Fibroblast of pulmonary artery (primary cell): ENCODE data around the gene CUX1.

ENCODE experiments used
- DNase-seq: peaks from one replicate; pipeline ENCODE4 v3.0.0-alpha.2; 2010; ENCODE audit warnings: low read depth
- H3K4me3 ChIP-seq: replicated peaks from 2 replicates; pipeline ENCODE4 v1.5.1; 2011; ENCODE audit warnings: low read depth, mild to moderate bottlenecking, control low read depth, low read length, moderate library complexity
- CTCF ChIP-seq: IDR thresholded peaks from 2 replicates; pipeline ENCODE4 v1.5.1; 2011; ENCODE audit warnings: mild to moderate bottlenecking, control low read depth, low read length, inconsistent platforms; ENCODE audit errors: missing control alignments

The CUX1 gene

GRCh38 chr7:101964680-101965452 is 147.4 kb downstream of the CUX1 start:
- DNase-seq = no peak
- H3K4me3 ChIP-seq = no peak overlapping the region
- no peak for TF ChIP-seq CTCF

DNA sequence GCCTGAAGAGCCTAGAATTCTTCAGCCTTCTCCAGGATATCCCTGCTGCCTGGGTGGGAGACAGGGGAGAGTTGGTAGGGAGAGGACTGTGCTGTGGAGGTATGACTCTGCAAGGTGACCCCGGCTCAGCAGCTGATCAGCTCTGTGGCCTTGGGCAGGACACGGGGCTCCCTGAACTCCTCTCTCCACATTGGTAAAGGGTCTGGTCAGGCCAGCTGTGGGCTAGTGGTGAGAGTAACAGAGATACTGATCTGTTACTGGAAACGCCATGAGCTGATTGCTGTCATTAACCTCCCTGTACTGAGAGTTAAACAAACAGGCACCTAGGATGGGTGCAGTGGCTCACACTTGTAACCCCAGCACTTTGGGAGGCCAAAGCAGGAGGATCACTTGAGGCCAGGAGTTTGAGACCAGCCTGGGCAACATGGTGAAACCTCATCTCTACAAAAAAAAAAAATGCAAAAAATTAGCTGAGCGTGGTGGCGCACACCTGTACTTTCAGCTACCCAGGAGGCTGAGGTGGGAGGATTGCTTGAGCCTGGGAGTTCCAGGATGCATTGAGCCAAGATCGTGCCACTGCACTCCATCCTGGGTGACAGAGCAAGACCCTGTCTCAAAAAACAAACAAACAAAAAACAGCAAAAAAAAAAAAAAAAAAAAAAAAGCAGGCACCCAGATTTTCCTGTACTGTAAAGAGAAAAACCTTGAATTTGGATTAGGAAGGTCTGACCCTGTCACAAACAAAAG is 151.5 kb downstream of the CUX1 start:
- TF ChIP-seq CTCF = no peak
- DNase-seq = no peak

GRCh38 chr7:101969997-101970585 is 152.7 kb downstream of the CUX1 start:
- TF ChIP-seq CTCF = no peak
- no peak overlapping the region for H3K4me3 ChIP-seq

More for the DNA sequence above, 151.5 kb downstream of the CUX1 start:
- H3K4me3 ChIP-seq = no peak overlapping the region

DNA sequence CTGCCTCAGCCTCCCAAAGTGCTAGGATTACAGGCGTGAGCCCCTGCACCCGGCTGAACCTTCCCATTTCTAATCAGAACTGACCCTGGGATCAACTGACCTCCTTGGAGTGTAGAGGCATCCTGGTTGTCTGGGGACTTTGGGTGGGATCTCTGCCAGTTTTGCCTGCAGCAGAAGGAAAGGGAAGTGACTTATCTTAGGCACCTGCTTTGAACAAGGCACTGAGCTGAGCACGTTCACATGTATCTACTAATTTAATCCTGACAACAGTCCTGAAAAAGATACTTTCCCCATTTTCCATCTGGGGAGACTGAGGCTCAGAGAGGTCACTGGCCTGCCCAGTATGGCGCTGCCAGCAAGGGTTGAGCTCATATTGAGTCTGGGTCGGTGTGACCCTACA is 153.4 kb downstream of the CUX1 start:
- H3K4me3 ChIP-seq = no peak overlapping the region
- TF ChIP-seq CTCF = no peak
- no peak for DNase-seq

More at GRCh38 chr7:101969997-101970585, 152.7 kb downstream of the CUX1 start:
- no peak for DNase-seq

DNA sequence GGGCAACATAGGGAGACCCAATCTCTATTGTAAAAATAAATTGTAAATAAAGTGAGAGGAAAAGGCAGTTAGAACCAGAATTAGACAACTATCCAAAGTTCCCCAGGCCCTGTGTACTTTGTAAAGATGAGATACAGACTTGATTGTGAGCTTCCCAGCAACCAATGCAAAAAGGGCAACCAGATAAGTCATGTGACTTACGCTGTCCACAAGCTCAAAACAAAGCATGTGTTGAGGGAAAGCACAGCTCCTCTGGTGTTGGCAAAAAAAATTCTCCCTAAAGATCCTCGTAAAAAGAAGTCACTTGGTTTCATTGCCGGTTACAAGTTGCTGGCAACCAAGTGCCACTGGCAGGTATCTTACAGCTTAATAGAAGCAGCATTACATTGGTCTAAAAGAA is 154.0 kb downstream of the CUX1 start:
- no peak overlapping the region for H3K4me3 ChIP-seq
- TF ChIP-seq CTCF = no peak
- no peak for DNase-seq

DNA sequence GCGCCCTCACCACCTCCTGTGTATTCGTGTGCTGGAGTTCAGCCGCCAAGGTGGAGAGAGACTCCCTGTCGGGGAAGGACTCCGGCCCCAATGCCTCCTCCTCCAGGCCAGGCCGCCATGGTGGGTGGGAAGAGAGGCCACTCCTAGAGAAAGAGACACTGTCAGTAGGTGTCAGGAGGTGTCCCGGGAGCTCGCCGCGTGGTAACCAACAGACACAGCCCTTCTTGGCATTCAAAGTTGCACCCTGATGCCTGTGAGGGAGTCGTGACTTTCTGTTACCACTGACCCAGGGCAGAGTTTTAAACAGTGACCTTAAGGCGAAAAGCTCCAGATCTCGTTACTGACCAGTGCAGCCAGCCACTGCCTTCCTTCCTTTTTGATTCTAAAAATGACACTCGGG is 155.2 kb downstream of the CUX1 start:
- no peak for DNase-seq
- no peak for TF ChIP-seq CTCF
- no peak overlapping the region for H3K4me3 ChIP-seq
